IPS-18c (cell line): ENCODE results near the gene NYAP1.

Source experiments
- H3K4me3 ChIP-seq: 2 replicates; pipeline ENCODE4 v1.7.0; 2013; ENCODE audit warnings: low read depth, mild to moderate bottlenecking, low read length, moderate library complexity; ENCODE audit not compliant: insufficient read depth
- H3K9me3 ChIP-seq: one replicate; pipeline ENCODE4 v1.6.1; 2013; ENCODE audit warnings: mild to moderate bottlenecking, low read length, moderate library complexity; ENCODE audit not compliant: control insufficient read depth, insufficient read depth

The NYAP1 gene

GRCh38 chr7:100476101-100476780 is 7.5 kb upstream of the NYAP1 start:
- Histone ChIP-seq H3K9me3 (no peaks in the 10 kb centered on the region), H3K4me3 (no peak overlapping the region)

GRCh38 chr7:100476903-100477870 is 6.5 kb upstream of the NYAP1 start:
- Histone ChIP-seq H3K9me3 (no peaks in the 10 kb centered on the region), H3K4me3 (peak overlapping the region; percentile 31)

- peak overlapping the region; percentile 89 for H3K4me3 ChIP-seq
- no peaks in the 10 kb centered on the region for H3K9me3 ChIP-seq
Observed at GRCh38 chr7:100477871-100478267, 5.9 kb upstream of the NYAP1 start.

- H3K4me3 ChIP-seq, result peak within 1 kb of the TSS; percentile 89
Observed at GRCh38 chr7:100478958-100479660, 4.6 kb upstream of the NYAP1 start, which contains the start of gene TSC22D4. TSC22D4 (minus strand) TSS chr7:100479214; CDS start chr7:100478038, 1,176 bp downstream.

GRCh38 chr7:100481466-100481865 is 2.3 kb upstream of the NYAP1 start:
- H3K4me3 ChIP-seq, result no peak overlapping the region
- no peaks in the 10 kb centered on the region for H3K9me3 ChIP-seq

More at GRCh38 chr7:100478958-100479660, 4.6 kb upstream of the NYAP1 start, which contains the start of gene TSC22D4:
- H3K9me3 ChIP-seq, result no peaks in the 10 kb centered on the region

GRCh38 chr7:100482728-100483089 is 1.0 kb upstream of the NYAP1 start:
- peak overlapping the region; percentile 76 for H3K4me3 ChIP-seq
- H3K9me3 ChIP-seq, result no peaks in the 10 kb centered on the region

GRCh38 chr7:100483090-100483721 is 521 bp upstream of the NYAP1 start:
- Histone ChIP-seq H3K9me3 (no peaks in the 10 kb centered on the region), H3K4me3 (peak overlapping the region; percentile 76)

GRCh38 chr7:100484673-100485045 is 932 bp downstream of the NYAP1 start:
- peak overlapping the region; percentile 76 for H3K4me3 ChIP-seq
- no peaks in the 10 kb centered on the region for H3K9me3 ChIP-seq

- H3K4me3 ChIP-seq, result no peak overlapping the region
- no peaks in the 10 kb centered on the region for H3K9me3 ChIP-seq
Observed at GRCh38 chr7:100485471-100485876, 1.7 kb downstream of the NYAP1 start.

- Histone ChIP-seq H3K4me3 (no peak overlapping the region), H3K9me3 (no peaks in the 10 kb centered on the region)
Observed at GRCh38 chr7:100486111-100486636, 2.4 kb downstream of the NYAP1 start.

GRCh38 chr7:100486753-100487446 is 3.2 kb downstream of the NYAP1 start:
- H3K9me3 ChIP-seq, result no peaks in the 10 kb centered on the region
- H3K4me3 ChIP-seq, result no peak overlapping the region; the same call in 1 of the 2 replicates

GRCh38 chr7:100488333-100489095 is 4.8 kb downstream of the NYAP1 start:
- Histone ChIP-seq H3K9me3 (no peaks in the 10 kb centered on the region), H3K4me3 (no peak overlapping the region)

GRCh38 chr7:100489121-100489520 is 5.4 kb downstream of the NYAP1 start:
- no peaks in the 10 kb centered on the region for H3K9me3 ChIP-seq
- no peak overlapping the region for H3K4me3 ChIP-seq

GRCh38 chr7:100489824-100490223 is 6.1 kb downstream of the NYAP1 start:
- Histone ChIP-seq H3K4me3 (no peak overlapping the region), H3K9me3 (no peaks in the 10 kb centered on the region)

GRCh38 chr7:100490483-100491191 is 6.9 kb downstream of the NYAP1 start:
- Histone ChIP-seq H3K4me3 (no peak overlapping the region; the same call in 1 of the 2 replicates), H3K9me3 (no peaks in the 10 kb centered on the region)
